PC-9 (cell line): Measurements from ENCODE around the gene UPK1A.

Experiments
- EZH2 ChIP-seq: fragments of 200-600 bp; sonication (generic); IDR thresholded peaks from 2 replicates; pipeline ENCODE4 v1.8.0; 2017; ENCODE audit warnings: antibody characterized with exemption, low read depth
- TF ChIP-seq, protein P1 (sequence below): fragments of 200-600 bp; sonication (generic); conservative IDR thresholded peaks from 2 replicates; pipeline ENCODE4 v1.6.1; 2017; ENCODE audit warnings: mixed run types, antibody characterized with exemption, mild to moderate bottlenecking, moderate library complexity

DNA sequence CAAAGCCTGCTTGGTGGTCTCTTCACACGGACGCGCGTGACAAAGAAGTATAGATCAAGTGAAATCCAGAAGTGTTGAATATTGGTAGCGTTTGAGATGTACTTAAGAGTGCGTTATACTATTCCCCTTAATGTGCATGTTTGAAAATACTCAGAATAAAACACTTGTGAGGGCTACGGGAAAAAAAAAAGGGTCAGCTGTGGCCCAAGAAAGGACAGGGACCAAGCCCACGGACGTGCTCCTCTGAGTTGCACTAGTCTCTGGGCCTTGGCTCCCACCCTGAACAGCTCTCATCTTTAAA lies 38.1 kb upstream of the UPK1A start:
- TF ChIP-seq, protein P1, sequence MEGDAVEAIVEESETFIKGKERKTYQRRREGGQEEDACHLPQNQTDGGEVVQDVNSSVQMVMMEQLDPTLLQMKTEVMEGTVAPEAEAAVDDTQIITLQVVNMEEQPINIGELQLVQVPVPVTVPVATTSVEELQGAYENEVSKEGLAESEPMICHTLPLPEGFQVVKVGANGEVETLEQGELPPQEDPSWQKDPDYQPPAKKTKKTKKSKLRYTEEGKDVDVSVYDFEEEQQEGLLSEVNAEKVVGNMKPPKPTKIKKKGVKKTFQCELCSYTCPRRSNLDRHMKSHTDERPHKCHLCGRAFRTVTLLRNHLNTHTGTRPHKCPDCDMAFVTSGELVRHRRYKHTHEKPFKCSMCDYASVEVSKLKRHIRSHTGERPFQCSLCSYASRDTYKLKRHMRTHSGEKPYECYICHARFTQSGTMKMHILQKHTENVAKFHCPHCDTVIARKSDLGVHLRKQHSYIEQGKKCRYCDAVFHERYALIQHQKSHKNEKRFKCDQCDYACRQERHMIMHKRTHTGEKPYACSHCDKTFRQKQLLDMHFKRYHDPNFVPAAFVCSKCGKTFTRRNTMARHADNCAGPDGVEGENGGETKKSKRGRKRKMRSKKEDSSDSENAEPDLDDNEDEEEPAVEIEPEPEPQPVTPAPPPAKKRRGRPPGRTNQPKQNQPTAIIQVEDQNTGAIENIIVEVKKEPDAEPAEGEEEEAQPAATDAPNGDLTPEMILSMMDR: no peak
- no peak for TF ChIP-seq EZH2
